HCT116 (cell line): ENCODE data around the gene CCDC192. TPM values are rescaled to one million over a fixed set of nuclear protein-coding genes. Genes with fewer than 3 reads are reported as not detected.

Experiments
- ATAC-seq: fragments of 200-7000 bp; cut with Tn5 transposase; 2 replicates; pipeline ENCODE4 v1.9.1; 2020; ENCODE audit warnings: mild to moderate bottlenecking, moderate library complexity
- BruUV-seq: library from RNA; stranded (reverse); fragments of 400-500 nt; replicated peaks from 2 replicates; lab custom pipeline; 2021; lab: Mats Ljungman, UMichigan
- CTCF ChIA-PET: fragments of 300-600 bp; sonication (Branson Sonifier 250); formaldehyde crosslinking; loops from one replicate; lab custom pipeline; 2021; ENCODE audit warnings: antibody characterized with exemption; lab: Charles Lee
- POLR2A ChIA-PET: fragments of 300-600, 350-600 bp; sonication (Branson Sonifier 250); formaldehyde crosslinking; loops from one replicate; lab custom pipeline; 2021; ENCODE audit warnings: antibody characterized with exemption; lab: Charles Lee
- RAD21 ChIA-PET, 2 experiments: fragments of 300-600 bp; sonication (Branson Sonifier 250); formaldehyde crosslinking; loops; one replicate each; lab custom pipeline; 2023; ENCODE audit warnings: low total read pairs in 2 of 2; ENCODE audit not compliant: uncharacterized antibody in 2 of 2, unreplicated experiment in 2 of 2, low non-redundant PET in 1 of 2; lab: Charles Lee
- DNase-seq: peaks from one replicate; pipeline ENCODE4 v3.0.0-alpha.2; 2010; ENCODE audit warnings: low read depth, low spot score
- H2AFZ ChIP-seq: fragments of 200-600 bp; shearing (Covaris generic), sonication (generic); 2 replicates; pipeline ENCODE4 v1.6.1; 2017; ENCODE audit warnings: low read depth, mixed run types, mixed read lengths, antibody characterized with exemption, low read length; ENCODE audit not compliant: poor library complexity, severe bottlenecking
- H3K27ac ChIP-seq: 2 replicates; pipeline ENCODE4 v1.5.1; 2012; ENCODE audit warnings: low read depth, low read length
- H3K27me3 ChIP-seq: fragments of 200-600 bp; sonication (generic); 2 replicates; pipeline ENCODE4 v1.6.1; 2016; ENCODE audit warnings: mixed run types, low read length, mixed read lengths; ENCODE audit not compliant: insufficient read depth
- H3K36me3 ChIP-seq, 2 experiments: fragments of 200-500 bp in 1 of 2; fragments of 200-600 bp in 1 of 2; sonication (Bioruptor generic) in 1 of 2; sonication (generic) in 1 of 2; 2 replicates each; pipeline versions ENCODE4 v1.5.1 to v1.6.1; 2014 to 2016; ENCODE audit warnings: low read length in 2 of 2, inconsistent platforms in 1 of 2, mixed read lengths in 1 of 2, mixed run types in 1 of 2; ENCODE audit not compliant: insufficient read depth in 2 of 2, control insufficient read depth in 1 of 2
- H3K4me1 ChIP-seq, 2 experiments: fragments of 200-600 bp in 1 of 2; sonication (generic) in 1 of 2; 2 replicates each; pipeline versions ENCODE4 v1.5.1 to v1.6.1; 2012 to 2017; ENCODE audit warnings: low read length in 2 of 2, inconsistent platforms in 1 of 2, mild to moderate bottlenecking in 1 of 2, mixed read lengths in 1 of 2, mixed run types in 1 of 2, moderate library complexity in 1 of 2; ENCODE audit not compliant: insufficient read depth in 2 of 2, control insufficient read depth in 1 of 2
- H3K4me2 ChIP-seq: fragments of 200-600 bp; sonication (generic); 2 replicates; pipeline ENCODE4 v1.6.1; 2017; ENCODE audit warnings: mixed run types, low read length, mixed read lengths
- H3K4me3 ChIP-seq, 2 experiments: fragments of 200-600 bp in 1 of 2; sonication (generic) in 1 of 2; replicated peaks in 1 of 2; 2 replicates each; pipeline ENCODE4 v1.5.1; 2011 to 2016; ENCODE audit warnings: low read length in 2 of 2, control low read depth in 1 of 2, low read depth in 1 of 2, mild to moderate bottlenecking in 1 of 2, mixed read lengths in 1 of 2, mixed run types in 1 of 2
- H3K79me2 ChIP-seq: fragments of 200-600 bp; sonication (generic); 2 replicates; pipeline ENCODE4 v1.6.1; 2017; ENCODE audit warnings: mild to moderate bottlenecking, mixed run types, low read length, moderate library complexity, mixed read lengths; ENCODE audit not compliant: insufficient read depth
- H3K9ac ChIP-seq: fragments of 200-600 bp; sonication (generic); 2 replicates; pipeline ENCODE4 v1.6.1; 2016; ENCODE audit warnings: low read length, mixed read lengths
- H3K9me2 ChIP-seq: fragments of 200-600 bp; sonication (generic), shearing (Covaris generic); 2 replicates; pipeline ENCODE4 v1.6.1; 2017; ENCODE audit warnings: mixed run types, mild to moderate bottlenecking, moderate library complexity; ENCODE audit not compliant: insufficient read depth
- H3K9me3 ChIP-seq, 2 experiments: fragments of 200-500 bp in 1 of 2; fragments of 200-600 bp in 1 of 2; sonication (Bioruptor generic) in 1 of 2; sonication (generic) in 1 of 2; 2 replicates each; pipeline ENCODE4 v1.6.1; 2014 to 2017; ENCODE audit warnings: low read length in 2 of 2, mixed read lengths in 2 of 2, inconsistent platforms in 1 of 2, low read depth in 1 of 2, mild to moderate bottlenecking in 1 of 2, mixed run types in 1 of 2, moderate library complexity in 1 of 2; ENCODE audit not compliant: control insufficient read depth in 1 of 2, insufficient read depth in 1 of 2
- H4K20me1 ChIP-seq: fragments of 200-600 bp; sonication (generic), shearing (Covaris generic); 2 replicates; pipeline ENCODE4 v1.6.1; 2017; ENCODE audit warnings: mixed run types, mild to moderate bottlenecking, moderate library complexity; ENCODE audit not compliant: insufficient read depth
- CEBPB ChIP-seq: IDR thresholded peaks from 2 replicates; pipeline ENCODE4 v1.6.1; 2012; ENCODE audit warnings: low read depth
- EGR1 ChIP-seq: IDR thresholded peaks from 2 replicates; pipeline ENCODE4 v1.6.1; 2012; ENCODE audit warnings: low read depth
- ELF1 ChIP-seq: IDR thresholded peaks from 2 replicates; pipeline ENCODE4 v1.6.1; 2012; ENCODE audit warnings: low read depth, borderline replicate concordance
- FOSL1 ChIP-seq: IDR thresholded peaks from 2 replicates; pipeline ENCODE4 v1.6.1; 2012; ENCODE audit warnings: low read depth
- POLR2A ChIP-seq: IDR thresholded peaks from 2 replicates; pipeline ENCODE4 v1.7.0; 2011; ENCODE audit warnings: borderline replicate concordance; ENCODE audit not compliant: insufficient read depth, insufficient read length; ENCODE audit errors: extremely low read depth
- POLR2AphosphoS5 ChIP-seq: IDR thresholded peaks from 2 replicates; pipeline ENCODE4 v1.6.1; 2011; ENCODE audit warnings: mild to moderate bottlenecking, low read depth, low read length, moderate library complexity
- YY1 ChIP-seq: IDR thresholded peaks from 2 replicates; pipeline ENCODE4 v1.6.1; 2011; ENCODE audit warnings: low read length, low read depth, moderate library complexity, mild to moderate bottlenecking; ENCODE audit not compliant: insufficient replicate concordance; ENCODE audit errors: extremely low read depth
- ZNF274 ChIP-seq: fragments of 200-500 bp; sonication (Bioruptor generic); IDR thresholded peaks from 2 replicates; pipeline ENCODE4 v1.6.1; 2014; ENCODE audit warnings: mild to moderate bottlenecking, low read depth, low read length, inconsistent platforms
- intact Hi-C: fragments of 100-400 bp; cut with micrococcal nuclease; formaldehyde crosslinking; loops from 2 replicates; pipeline ENCODE4 v1.10.0; 2022
- total RNA-seq: library from RNA; stranded (reverse); gene quantifications from one replicate; pipeline ENCODE4 v1.2.1, GENCODE V29; 2021; ENCODE audit not compliant: unreplicated experiment
- TF ChIP-seq, protein P1 (sequence below), 3 experiments: fragments of 200-600 bp in 1 of 3; sonication (generic) in 1 of 3; IDR thresholded peaks in 2 of 3; conservative IDR thresholded peaks in 1 of 3; 2 replicates each; pipeline ENCODE4 v1.5.1; 2012 to 2017; ENCODE audit warnings: low read depth in 2 of 3, low read length in 2 of 3, antibody characterized with exemption in 1 of 3, borderline replicate concordance in 1 of 3, control low read depth in 1 of 3, mild to moderate bottlenecking in 1 of 3, mixed read lengths in 1 of 3, mixed run types in 1 of 3, moderate library complexity in 1 of 3; ENCODE audit not compliant: insufficient read depth in 1 of 3
- TF ChIP-seq, protein P2 (sequence below): IDR thresholded peaks from 2 replicates; pipeline ENCODE4 v1.6.1; 2012
- TF ChIP-seq, protein P3 (sequence below): IDR thresholded peaks from 2 replicates; pipeline ENCODE4 v1.6.1; 2012; ENCODE audit warnings: low read depth
- TF ChIP-seq, protein P4 (sequence below): IDR thresholded peaks from 2 replicates; pipeline ENCODE4 v1.6.1; 2011; ENCODE audit warnings: mild to moderate bottlenecking, low read length, moderate library complexity; ENCODE audit not compliant: insufficient replicate concordance; ENCODE audit errors: extremely low read depth

The CCDC192 gene
- total RNA-seq, 1 experiment from 2014 or later: not detected

DNA sequence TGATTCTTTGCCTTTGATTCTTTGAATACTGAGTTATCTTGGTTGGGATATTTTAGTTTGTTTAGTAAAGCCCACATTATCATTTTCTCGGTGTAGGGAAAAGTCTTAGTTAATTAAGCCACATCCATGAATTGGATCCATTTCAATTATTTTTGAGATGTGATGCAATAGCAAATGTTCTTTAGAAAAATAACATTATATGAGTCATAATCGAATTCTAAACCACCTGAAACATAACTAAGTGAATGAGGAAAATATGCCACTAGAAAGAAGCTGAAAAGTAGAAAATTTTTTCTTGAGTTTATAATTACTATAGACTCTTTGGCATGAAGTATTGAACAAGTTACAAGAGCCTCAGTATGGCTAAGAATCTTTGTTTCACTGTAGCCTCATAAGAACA, 17.5 kb upstream of the CCDC192 start:
- H3K27me3 ChIP-seq: no peaks in the 10 kb centered on the region
- RAD21 ChIA-PET: no interaction called here
- no peak for ATAC-seq
- H4K20me1 ChIP-seq: no peaks in the 10 kb centered on the region
- intact Hi-C loops: no loop called here
- H3K4me1 ChIP-seq: no peaks in the 10 kb centered on the region
- H3K4me2 ChIP-seq: no peak overlapping the region
- no peaks in the 10 kb centered on the region for H3K9me2 ChIP-seq
- no peak overlapping the region for H2AFZ ChIP-seq
- CTCF ChIA-PET: no interaction called here
- BruUV-seq: no TSS peak
- no peak for TF ChIP-seq EGR1
- TF ChIP-seq, all 23 proteins: peak for 0
- Histone ChIP-seq H3K36me3 (no peaks in the 10 kb centered on the region), H3K9me3 (no peaks in the 10 kb centered on the region), H3K79me2 (no peaks in the 10 kb centered on the region), H3K9ac (no peak overlapping the region), H3K27ac (no peak overlapping the region), H3K4me3 (no peak overlapping the region)
- POLR2A ChIA-PET: no interaction called here
- no peak for DNase-seq

DNA sequence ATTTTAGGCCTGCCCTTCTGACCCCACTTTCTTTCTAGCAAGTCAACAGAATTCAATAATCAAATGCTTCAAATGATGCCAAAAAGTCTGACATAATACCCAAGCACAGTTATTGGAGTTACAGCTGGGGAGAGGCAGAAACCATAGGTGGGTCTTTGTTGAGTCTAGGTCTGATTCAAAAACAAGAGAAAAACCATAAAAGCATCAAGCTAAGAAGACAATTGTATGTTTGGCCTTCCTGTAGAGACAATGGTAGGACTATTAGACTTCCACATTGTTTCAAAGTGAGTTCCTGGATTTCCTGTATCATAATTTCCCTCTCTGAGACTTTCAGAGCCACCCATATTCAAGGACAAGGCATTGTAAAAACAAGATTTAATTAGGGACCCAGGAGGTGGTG, 16.8 kb upstream of the CCDC192 start:
- H3K4me2 ChIP-seq: no peak overlapping the region
- H3K4me1 ChIP-seq: no peaks in the 10 kb centered on the region
- no peaks in the 10 kb centered on the region for H3K27me3 ChIP-seq
- ChIA-PET CTCF (no interaction called here), RAD21 (no interaction called here), POLR2A (no interaction called here)
- intact Hi-C loops: no loop called here
- ATAC-seq (no peak), DNase-seq (no peak)
- no TSS peak for BruUV-seq
- H3K4me3 ChIP-seq: no peak overlapping the region
- H4K20me1 ChIP-seq: no peaks in the 10 kb centered on the region
- H3K27ac ChIP-seq: no peak overlapping the region
- no peaks in the 10 kb centered on the region for H3K36me3 ChIP-seq
- no peaks in the 10 kb centered on the region for H3K9me3 ChIP-seq
- no peaks in the 10 kb centered on the region for H3K79me2 ChIP-seq
- H3K9me2 ChIP-seq: no peaks in the 10 kb centered on the region
- TF ChIP-seq EGR1 (no peak), YY1 (no peak), POLR2AphosphoS5 (no peak), POLR2A (no peak), ELF1 (no peak), CEBPB (no peak), FOSL1 (no peak), ZNF274 (no peak)
- TF ChIP-seq, protein P1, sequence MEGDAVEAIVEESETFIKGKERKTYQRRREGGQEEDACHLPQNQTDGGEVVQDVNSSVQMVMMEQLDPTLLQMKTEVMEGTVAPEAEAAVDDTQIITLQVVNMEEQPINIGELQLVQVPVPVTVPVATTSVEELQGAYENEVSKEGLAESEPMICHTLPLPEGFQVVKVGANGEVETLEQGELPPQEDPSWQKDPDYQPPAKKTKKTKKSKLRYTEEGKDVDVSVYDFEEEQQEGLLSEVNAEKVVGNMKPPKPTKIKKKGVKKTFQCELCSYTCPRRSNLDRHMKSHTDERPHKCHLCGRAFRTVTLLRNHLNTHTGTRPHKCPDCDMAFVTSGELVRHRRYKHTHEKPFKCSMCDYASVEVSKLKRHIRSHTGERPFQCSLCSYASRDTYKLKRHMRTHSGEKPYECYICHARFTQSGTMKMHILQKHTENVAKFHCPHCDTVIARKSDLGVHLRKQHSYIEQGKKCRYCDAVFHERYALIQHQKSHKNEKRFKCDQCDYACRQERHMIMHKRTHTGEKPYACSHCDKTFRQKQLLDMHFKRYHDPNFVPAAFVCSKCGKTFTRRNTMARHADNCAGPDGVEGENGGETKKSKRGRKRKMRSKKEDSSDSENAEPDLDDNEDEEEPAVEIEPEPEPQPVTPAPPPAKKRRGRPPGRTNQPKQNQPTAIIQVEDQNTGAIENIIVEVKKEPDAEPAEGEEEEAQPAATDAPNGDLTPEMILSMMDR (IDR thresholded peaks at IDR 0.05 in 2 of 3, conservative IDR thresholded peaks at IDR 0.05 in 1 of 3; ENCODE audit: borderline replicate concordance in 1 of 3, insufficient read depth in 1 of 3, low read depth in 2 of 3, low read length in 2 of 3): no peak
- TF ChIP-seq, protein P2, sequence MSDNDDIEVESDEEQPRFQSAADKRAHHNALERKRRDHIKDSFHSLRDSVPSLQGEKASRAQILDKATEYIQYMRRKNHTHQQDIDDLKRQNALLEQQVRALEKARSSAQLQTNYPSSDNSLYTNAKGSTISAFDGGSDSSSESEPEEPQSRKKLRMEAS: no peak
- TF ChIP-seq, protein P3, sequence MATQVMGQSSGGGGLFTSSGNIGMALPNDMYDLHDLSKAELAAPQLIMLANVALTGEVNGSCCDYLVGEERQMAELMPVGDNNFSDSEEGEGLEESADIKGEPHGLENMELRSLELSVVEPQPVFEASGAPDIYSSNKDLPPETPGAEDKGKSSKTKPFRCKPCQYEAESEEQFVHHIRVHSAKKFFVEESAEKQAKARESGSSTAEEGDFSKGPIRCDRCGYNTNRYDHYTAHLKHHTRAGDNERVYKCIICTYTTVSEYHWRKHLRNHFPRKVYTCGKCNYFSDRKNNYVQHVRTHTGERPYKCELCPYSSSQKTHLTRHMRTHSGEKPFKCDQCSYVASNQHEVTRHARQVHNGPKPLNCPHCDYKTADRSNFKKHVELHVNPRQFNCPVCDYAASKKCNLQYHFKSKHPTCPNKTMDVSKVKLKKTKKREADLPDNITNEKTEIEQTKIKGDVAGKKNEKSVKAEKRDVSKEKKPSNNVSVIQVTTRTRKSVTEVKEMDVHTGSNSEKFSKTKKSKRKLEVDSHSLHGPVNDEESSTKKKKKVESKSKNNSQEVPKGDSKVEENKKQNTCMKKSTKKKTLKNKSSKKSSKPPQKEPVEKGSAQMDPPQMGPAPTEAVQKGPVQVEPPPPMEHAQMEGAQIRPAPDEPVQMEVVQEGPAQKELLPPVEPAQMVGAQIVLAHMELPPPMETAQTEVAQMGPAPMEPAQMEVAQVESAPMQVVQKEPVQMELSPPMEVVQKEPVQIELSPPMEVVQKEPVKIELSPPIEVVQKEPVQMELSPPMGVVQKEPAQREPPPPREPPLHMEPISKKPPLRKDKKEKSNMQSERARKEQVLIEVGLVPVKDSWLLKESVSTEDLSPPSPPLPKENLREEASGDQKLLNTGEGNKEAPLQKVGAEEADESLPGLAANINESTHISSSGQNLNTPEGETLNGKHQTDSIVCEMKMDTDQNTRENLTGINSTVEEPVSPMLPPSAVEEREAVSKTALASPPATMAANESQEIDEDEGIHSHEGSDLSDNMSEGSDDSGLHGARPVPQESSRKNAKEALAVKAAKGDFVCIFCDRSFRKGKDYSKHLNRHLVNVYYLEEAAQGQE: no peak
- TF ChIP-seq, protein P4, sequence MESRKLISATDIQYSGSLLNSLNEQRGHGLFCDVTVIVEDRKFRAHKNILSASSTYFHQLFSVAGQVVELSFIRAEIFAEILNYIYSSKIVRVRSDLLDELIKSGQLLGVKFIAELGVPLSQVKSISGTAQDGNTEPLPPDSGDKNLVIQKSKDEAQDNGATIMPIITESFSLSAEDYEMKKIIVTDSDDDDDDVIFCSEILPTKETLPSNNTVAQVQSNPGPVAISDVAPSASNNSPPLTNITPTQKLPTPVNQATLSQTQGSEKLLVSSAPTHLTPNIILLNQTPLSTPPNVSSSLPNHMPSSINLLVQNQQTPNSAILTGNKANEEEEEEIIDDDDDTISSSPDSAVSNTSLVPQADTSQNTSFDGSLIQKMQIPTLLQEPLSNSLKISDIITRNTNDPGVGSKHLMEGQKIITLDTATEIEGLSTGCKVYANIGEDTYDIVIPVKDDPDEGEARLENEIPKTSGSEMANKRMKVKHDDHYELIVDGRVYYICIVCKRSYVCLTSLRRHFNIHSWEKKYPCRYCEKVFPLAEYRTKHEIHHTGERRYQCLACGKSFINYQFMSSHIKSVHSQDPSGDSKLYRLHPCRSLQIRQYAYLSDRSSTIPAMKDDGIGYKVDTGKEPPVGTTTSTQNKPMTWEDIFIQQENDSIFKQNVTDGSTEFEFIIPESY: no peak
- H2AFZ ChIP-seq: no peak overlapping the region
- no peak overlapping the region for H3K9ac ChIP-seq
